HG02970 (cell line): Measurements from ENCODE around the gene NRP1.

Source experiments
- ATAC-seq: cut with Tn5 transposase; IDR thresholded peaks from one replicate; pipeline ENCODE4 v1.9.1; 2021; ENCODE audit warnings: mild to moderate bottlenecking, moderate library complexity, moderate number of reproducible peaks; ENCODE audit not compliant: unreplicated experiment, low FRiP score

Gene NRP1

DNA sequence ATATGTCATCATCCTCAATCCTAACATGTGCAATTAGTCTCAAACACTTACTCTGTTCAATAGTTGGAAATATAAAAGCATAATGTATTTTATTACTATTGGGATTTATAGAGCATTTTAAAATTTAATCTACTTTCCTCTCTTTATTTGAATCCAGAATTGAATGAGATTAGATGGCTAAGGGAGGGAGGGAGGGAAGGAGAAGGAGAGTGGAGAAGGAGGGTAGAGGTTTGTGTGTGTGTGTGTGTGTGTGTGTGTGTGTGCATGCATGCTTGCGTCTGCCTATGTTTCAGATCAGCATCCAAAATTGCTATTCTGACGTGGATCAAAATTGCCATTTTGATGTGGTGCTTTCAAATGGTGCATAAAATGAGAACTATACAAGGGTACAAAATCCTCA lies 90.8 kb downstream of the NRP1 start:
- ATAC-seq: no peak

GRCh38 chr10:33242931-33243330 lies 91.5 kb downstream of the NRP1 start:
- no peak for ATAC-seq

DNA sequence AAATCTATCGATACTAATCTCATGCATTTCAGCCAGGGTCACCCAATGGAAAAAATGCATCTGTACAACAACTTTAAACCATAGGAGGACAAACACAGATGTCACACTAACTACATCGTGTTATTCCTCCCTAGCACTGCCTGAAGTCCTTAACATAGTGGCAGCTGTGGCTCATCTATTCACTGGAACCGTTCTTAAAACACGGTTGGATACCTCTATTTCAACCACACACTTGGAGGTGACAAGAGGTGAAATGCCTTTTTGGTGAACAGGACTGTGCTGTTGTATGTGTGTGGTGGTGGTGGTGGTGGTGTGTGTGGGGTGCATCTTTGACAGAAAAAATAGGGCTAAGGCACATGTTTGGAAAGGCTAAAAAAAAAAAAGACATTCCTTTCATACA lies 93.1 kb downstream of the NRP1 start:
- ATAC-seq: no peak

DNA sequence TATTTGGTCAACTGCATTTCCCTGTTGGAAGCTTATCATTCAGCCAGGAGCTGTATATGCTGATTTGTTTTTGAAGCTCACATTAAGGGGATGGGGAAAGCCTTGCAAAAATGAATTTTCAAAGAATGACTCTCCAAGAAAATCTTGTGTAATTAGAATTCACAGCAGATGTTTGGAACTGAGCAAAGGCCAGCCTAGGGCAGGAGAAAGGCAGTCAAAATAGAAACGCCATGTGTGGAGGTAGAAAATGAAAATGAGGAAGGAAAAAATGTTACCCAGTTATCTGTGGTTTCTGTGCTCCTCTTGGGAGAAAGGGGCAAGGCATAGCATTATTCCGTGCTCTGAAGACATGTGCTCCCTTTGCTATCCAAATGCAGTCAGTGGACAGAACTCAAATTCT lies 93.5 kb downstream of the NRP1 start:
- no peak for ATAC-seq

GRCh38 chr10:33240258-33240657 lies 94.2 kb downstream of the NRP1 start:
- ATAC-seq: no peak

GRCh38 chr10:33239257-33239656 lies 95.2 kb downstream of the NRP1 start:
- no peak for ATAC-seq

GRCh38 chr10:33238643-33239042 lies 95.8 kb downstream of the NRP1 start:
- ATAC-seq: no peak

- ATAC-seq: no peak
These were observed 96.5 kb downstream of the NRP1 start for GRCh38 chr10:33237736-33238624.

DNA sequence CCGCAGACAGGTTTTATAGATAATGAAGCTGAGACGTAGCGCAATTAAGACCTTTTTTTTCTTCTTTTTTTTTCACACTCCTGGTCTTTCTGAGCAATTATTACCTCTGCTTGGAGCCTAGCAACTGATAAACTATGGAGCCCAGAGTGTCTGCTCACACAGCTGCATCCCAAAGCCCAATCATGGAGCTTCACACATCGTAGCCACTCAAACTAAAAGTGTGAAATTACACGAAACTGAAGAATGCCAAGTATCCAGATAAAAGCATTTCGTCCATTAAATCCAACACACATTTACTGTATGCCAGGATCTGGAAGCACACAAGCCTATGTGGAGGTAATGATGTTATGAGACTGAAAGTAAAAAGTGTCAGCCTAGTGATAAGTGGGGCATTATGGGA lies 97.6 kb downstream of the NRP1 start:
- ATAC-seq: no peak

DNA sequence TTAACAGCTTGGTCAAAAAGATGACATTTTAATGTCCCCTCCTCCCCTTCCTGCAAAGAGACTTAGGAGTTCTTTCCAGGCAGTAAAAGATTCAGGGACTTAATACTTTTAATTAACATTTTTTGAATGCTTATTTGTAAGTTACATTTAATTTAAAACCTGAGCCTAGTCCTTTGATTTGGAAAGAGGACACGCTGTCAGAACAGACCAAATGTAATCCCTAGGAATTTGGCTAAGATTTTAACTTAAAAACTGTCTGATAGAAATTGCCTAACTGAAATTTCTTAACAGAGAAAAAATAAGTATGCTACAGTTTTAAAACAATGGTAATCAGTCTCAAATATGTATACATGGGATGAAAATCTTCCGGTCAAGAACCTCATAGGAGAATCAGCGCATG lies 98.5 kb downstream of the NRP1 start:
- no peak for ATAC-seq

DNA sequence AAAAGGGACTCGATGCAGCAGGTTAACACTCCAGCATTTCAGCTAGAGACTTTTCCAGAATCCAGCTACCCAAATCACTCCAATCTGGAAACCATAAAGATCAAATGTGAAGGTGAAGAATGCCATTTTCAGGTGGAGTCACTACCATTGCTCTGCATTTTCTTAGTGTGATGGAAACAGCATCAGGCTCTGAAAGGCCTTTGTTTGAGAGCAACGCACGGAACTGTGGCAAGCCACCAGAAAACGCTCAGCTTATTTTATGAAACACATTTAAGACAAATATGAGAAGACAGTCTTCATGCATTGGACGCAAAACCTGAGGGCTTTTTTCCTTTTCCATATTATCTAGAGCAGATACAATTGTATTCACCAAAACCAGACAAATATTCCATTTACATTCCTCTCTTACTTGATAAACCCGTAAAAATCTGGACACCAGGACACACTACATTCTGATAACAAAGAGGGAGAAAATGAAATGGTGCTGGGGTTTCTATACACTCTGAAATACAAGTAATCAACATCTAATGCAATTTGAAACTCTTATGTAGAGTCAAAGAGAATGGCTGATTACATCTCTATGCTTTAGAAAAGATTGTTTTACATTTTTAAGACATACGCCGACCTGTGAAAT lies 99.1 kb downstream of the NRP1 start:
- no peak for ATAC-seq

DNA sequence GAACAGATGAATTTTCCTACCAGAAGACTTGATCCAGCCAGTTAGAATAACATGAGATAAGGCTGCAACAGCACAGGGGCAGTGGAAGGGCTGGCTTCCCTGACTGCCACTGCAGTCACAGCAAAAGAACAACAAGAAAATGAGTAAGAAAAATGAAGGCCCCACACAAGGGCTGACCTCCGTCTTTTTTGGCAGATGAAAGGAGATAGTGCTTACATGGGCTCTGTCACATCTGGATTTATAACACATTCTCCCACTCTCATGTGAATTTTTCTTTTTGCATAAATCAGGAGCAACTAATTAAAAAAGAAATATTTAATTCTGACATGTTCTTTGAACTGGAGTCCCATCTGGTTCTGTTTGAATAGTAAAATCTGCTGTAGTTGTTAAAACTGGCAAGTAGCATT lies 99.6 kb downstream of the NRP1 start:
- ATAC-seq: no peak

- ATAC-seq: no peak
These were observed 100.8 kb downstream of the NRP1 start for GRCh38 chr10:33233635-33234034.

- ATAC-seq: no peak
These were observed 101.2 kb downstream of the NRP1 start for GRCh38 chr10:33233221-33233620.

DNA sequence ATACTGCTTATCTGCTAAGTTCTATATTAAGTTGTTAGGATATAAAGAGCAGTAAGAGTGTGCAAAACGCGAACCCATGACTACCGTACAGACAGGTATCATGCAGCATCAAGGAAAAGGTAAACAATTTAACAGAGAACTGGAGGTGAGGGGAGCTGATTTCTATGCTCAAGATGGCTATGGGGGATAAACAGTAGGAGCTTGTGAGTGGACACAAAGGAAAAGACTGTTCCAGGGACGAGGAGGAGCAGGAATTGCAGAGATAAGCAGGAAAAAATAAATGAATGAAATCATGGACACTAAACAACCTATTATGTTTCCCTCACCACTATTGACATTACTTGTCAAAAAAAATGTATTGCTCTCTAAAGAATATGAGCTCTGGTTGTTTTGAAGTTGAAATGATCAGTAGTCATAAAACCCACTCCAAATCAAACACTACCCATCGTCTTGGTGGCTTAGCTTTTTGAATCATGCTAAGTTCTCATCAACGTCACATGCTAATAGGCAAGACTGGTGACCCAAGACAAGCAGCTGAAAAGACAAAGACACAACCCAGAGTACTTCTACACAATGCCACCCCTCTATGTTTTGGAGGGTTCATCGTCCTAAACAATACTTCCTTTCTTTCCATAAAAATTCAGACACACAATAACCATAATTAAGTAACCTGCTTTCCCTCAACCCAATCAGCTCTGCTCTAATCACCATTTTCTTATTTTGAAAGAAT lies 102.7 kb downstream of the NRP1 start:
- ATAC-seq: no peak

DNA sequence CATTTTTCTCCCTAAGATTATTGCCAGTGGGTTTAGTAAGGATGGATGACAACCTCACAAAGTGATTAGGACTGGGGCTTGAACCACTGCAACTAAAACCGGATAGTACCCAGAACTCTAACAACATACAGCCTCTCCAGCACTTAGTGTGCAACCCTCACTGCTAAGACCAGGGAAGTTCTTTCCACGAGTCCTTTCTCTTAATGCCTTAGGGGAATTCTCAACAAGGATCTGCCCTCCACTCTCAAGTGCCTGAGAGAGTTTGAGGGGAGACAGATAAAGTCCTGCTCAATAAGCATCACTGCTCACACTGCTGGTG lies 104.6 kb downstream of the NRP1 start:
- no peak for ATAC-seq

DNA sequence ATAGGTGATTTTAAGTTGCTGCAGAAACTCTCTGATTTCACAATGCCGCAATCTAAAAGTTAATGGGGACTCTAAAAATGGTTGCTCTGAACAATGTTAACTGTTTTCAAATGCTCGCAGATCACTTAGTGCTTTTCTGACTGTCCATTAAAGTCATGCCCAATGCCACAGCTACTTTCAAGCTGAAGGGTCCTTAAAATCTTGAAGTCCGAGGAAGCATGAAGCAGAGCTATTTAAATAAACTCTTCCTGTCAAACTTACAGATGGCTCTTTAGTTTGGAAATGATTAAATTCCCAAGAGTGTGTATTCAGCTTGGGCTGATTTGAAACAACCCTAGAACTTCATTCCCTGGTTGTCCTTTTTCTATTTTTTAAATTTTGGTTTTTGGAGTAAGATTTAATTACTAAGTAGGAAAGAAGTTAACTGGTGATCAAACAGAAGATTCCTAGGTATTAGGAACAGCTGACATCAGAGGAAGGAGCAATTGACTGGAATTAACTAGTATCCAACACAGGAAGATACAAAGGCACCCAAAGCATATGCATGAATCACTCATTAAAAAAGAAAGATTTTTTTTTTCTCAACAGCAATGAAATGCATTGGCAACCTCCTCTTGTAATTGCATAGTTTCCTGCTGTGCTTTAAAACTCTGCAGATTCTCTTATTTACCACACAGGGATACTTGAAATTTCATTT lies 105.1 kb downstream of the NRP1 start:
- no peak for ATAC-seq

- ATAC-seq: no peak
These were observed 106.0 kb downstream of the NRP1 start for GRCh38 chr10:33228426-33228825.

DNA sequence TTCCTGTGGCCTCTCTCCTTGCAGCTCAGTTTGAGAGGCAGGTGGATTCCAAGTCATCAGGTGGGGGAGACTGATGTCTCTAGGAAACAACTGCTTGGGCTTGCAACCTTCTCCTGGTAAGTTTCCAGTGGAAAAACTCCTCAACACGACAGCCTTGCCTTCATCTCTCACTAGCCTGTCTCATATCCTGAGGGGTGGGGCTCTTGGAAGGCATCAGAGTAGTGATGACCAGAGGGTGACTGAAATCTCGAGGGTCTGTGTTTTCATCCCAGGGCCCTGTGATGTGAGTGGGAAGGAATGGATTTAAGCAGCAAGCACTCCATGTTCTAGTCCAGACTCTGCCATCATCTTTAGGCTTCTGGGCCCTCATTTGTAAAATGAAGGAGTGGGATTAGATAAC lies 107.0 kb downstream of the NRP1 start:
- ATAC-seq: no peak

GRCh38 chr10:33224251-33224965 lies 110.1 kb downstream of the NRP1 start:
- ATAC-seq: no peak
